MM.1S (cell line): Measurements from ENCODE around the gene TMEM117.

ENCODE experiments used
- DNase-seq: peaks from one replicate; pipeline ENCODE4 v3.0.0-alpha.2; 2015
- H2AFZ ChIP-seq: fragments of 300-600 bp; sonication (generic); 2 replicates; pipeline ENCODE4 v1.6.0; 2016; ENCODE audit warnings: antibody characterized with exemption, low read length
- H3F3A ChIP-seq: fragments of 300-600 bp; sonication (generic); 2 replicates; pipeline ENCODE4 v1.6.1; 2016; ENCODE audit warnings: mild to moderate bottlenecking, antibody characterized with exemption, low read length, moderate library complexity, mixed read lengths; ENCODE audit not compliant: insufficient read depth
- H3K27ac ChIP-seq: fragments of 300-600 bp; sonication (generic); 2 replicates; pipeline ENCODE4 v1.5.1; 2016; ENCODE audit warnings: mild to moderate bottlenecking, low read length
- H3K27me3 ChIP-seq: fragments of 300-600 bp; sonication (generic); replicated peaks from 2 replicates; pipeline ENCODE4 v1.6.0; 2016; ENCODE audit warnings: low read length; ENCODE audit not compliant: insufficient read depth
- H3K36me3 ChIP-seq: fragments of 300-600 bp; sonication (generic); replicated peaks from 2 replicates; pipeline ENCODE4 v1.6.1; 2016; ENCODE audit warnings: mild to moderate bottlenecking, low read length, mixed read lengths; ENCODE audit not compliant: insufficient read depth
- H3K4me1 ChIP-seq: fragments of 300-600 bp; sonication (generic); 2 replicates; pipeline ENCODE4 v1.6.1; 2016; ENCODE audit warnings: low read length, mixed read lengths
- H3K4me2 ChIP-seq: fragments of 300-600 bp; sonication (generic); 2 replicates; pipeline ENCODE4 v1.6.0; 2016; ENCODE audit warnings: low read depth, low read length
- H3K4me3 ChIP-seq: fragments of 300-600 bp; sonication (generic); 2 replicates; pipeline ENCODE4 v1.5.1; 2016; ENCODE audit warnings: low read length, mixed read lengths
- H3K79me2 ChIP-seq: fragments of 300-600 bp; sonication (generic); 2 replicates; pipeline ENCODE4 v1.6.1; 2016; ENCODE audit warnings: mixed run types, low read length, mixed read lengths
- H3K9ac ChIP-seq: fragments of 300-600 bp; sonication (generic); 2 replicates; pipeline ENCODE4 v1.6.1; 2016; ENCODE audit warnings: low read length, mixed read lengths
- H3K9me2 ChIP-seq: fragments of 300-600 bp; sonication (generic); replicated peaks from 2 replicates; pipeline ENCODE4 v1.6.1; 2016; ENCODE audit warnings: mild to moderate bottlenecking, low read length, mixed read lengths; ENCODE audit not compliant: insufficient read depth
- H3K9me3 ChIP-seq: fragments of 300-600 bp; sonication (generic); replicated peaks from 2 replicates; pipeline ENCODE4 v1.6.1; 2016; ENCODE audit warnings: mild to moderate bottlenecking, low read length, mixed read lengths; ENCODE audit not compliant: insufficient read depth
- H4K20me1 ChIP-seq: fragments of 300-600 bp; sonication (generic); 2 replicates; pipeline ENCODE4 v1.6.1; 2016; ENCODE audit warnings: mild to moderate bottlenecking, low read length, moderate library complexity, mixed read lengths; ENCODE audit not compliant: insufficient read depth
- CTCF ChIP-seq: fragments of 300-600 bp; sonication (generic); IDR thresholded peaks from 2 replicates; pipeline ENCODE4 v1.5.1; 2016; ENCODE audit warnings: antibody characterized with exemption, low read length, mixed read lengths
- EZH2 ChIP-seq: fragments of 300-600 bp; sonication (generic); optimal IDR thresholded peaks from 2 replicates; pipeline ENCODE3; 2017; ENCODE audit warnings: low read depth, mild to moderate bottlenecking, antibody characterized with exemption, low read length, mixed read lengths
- EZH2phosphoT487 ChIP-seq: fragments of 300-600 bp; sonication (generic); IDR thresholded peaks from 2 replicates; pipeline ENCODE4 v1.6.1; 2018; ENCODE audit warnings: antibody characterized with exemption, low read length

The TMEM117 gene

GRCh38 chr12:43805860-43806736 lies 29.8 kb upstream of the TMEM117 start, which contains the start of gene TWF1:
TSS of gene TWF1 (minus strand) at chr12:43806317. CDS start at chr12:43806245, 72 bp downstream.
- Histone ChIP-seq H3K27me3 (no peaks in the 10 kb centered on the region), H3K9ac (peak within 1 kb of the TSS; percentile 96), H3K9me2 (no peaks in the 10 kb centered on the region), H4K20me1 (no peaks in the 10 kb centered on the region), H3K4me1 (peaks cover 10% of the 10 kb centered on the region; the same call in 1 of the 2 replicates), H3K27ac (peak within 1 kb of the TSS; percentile 84), H3K9me3 (no peaks in the 10 kb centered on the region), H3K79me2 (peaks cover 35% of the 10 kb centered on the region), H2AFZ (peak within 1 kb of the TSS; percentile 77), H3K4me2 (peak within 1 kb of the TSS; percentile 79), H3K36me3 (peaks cover 8% of the 10 kb centered on the region; the same call in 1 of the 2 replicates), H3F3A (no peaks in the 10 kb centered on the region), H3K4me3 (peak within 1 kb of the TSS; percentile 92)
- TF ChIP-seq EZH2 (no peak), EZH2phosphoT487 (no peak), CTCF (peak; percentile 33)
- peak; percentile 86 for DNase-seq

- no peak for DNase-seq
- H3K4me2 ChIP-seq: peak overlapping the region; percentile 79
- no peak for TF ChIP-seq EZH2phosphoT487
- no peak for TF ChIP-seq EZH2
- no peak for TF ChIP-seq CTCF
Observed at GRCh38 chr12:43806737-43807072, 29.2 kb upstream of the TMEM117 start.

GRCh38 chr12:43807386-43807785 lies 28.5 kb upstream of the TMEM117 start:
- no peak overlapping the region for H3K4me2 ChIP-seq

More at GRCh38 chr12:43806737-43807072, 29.2 kb upstream of the TMEM117 start:
- Histone ChIP-seq H3K4me1 (peaks cover 10% of the 10 kb centered on the region; the same call in 1 of the 2 replicates), H3K27me3 (no peaks in the 10 kb centered on the region), H3K9ac (peak overlapping the region; percentile 96), H3K36me3 (0 out of 2 replicates have a peak, but pooled peaks cover 8% of the 10 kb centered on the region), H3F3A (no peaks in the 10 kb centered on the region), H3K9me3 (no peaks in the 10 kb centered on the region), H4K20me1 (no peaks in the 10 kb centered on the region), H2AFZ (peak overlapping the region; percentile 67), H3K27ac (peak overlapping the region; percentile 84; the same call in 1 of the 2 replicates), H3K4me3 (peak overlapping the region; percentile 92), H3K9me2 (no peaks in the 10 kb centered on the region), H3K79me2 (peaks cover 35% of the 10 kb centered on the region)

More at GRCh38 chr12:43807386-43807785, 28.5 kb upstream of the TMEM117 start:
- H3K4me1 ChIP-seq: peaks cover 10% of the 10 kb centered on the region; the same call in 1 of the 2 replicates
- 0 out of 2 replicates have a peak overlapping the region, but pooled peaks have one; percentile 67 for H2AFZ ChIP-seq
- H3K79me2 ChIP-seq: peaks cover 35% of the 10 kb centered on the region
- no peaks in the 10 kb centered on the region for H3F3A ChIP-seq
- no peak overlapping the region for H3K4me3 ChIP-seq
- DNase-seq: no peak
- H3K9me2 ChIP-seq: no peaks in the 10 kb centered on the region
- no peaks in the 10 kb centered on the region for H3K9me3 ChIP-seq
- H3K27ac ChIP-seq: no peak overlapping the region
- TF ChIP-seq CTCF (no peak), EZH2 (no peak), EZH2phosphoT487 (no peak)
- H3K27me3 ChIP-seq: no peaks in the 10 kb centered on the region
- H3K9ac ChIP-seq: no peak overlapping the region
- H3K36me3 ChIP-seq: 0 out of 2 replicates have a peak, but pooled peaks cover 8% of the 10 kb centered on the region
- H4K20me1 ChIP-seq: no peaks in the 10 kb centered on the region
